Trophoblast cell (in vitro differentiated cells and primary cell): ENCODE measurements around the gene EEIG2.

Source experiments
- DNase-seq, 2 donors: peaks; one replicate each; pipeline ENCODE4 v3.0.0-alpha.2; 2016
- H2AFZ ChIP-seq: 2 replicates; pipeline ENCODE4 v1.6.1; 2013; ENCODE audit warnings: low read length, moderate library complexity, mild to moderate bottlenecking; ENCODE audit not compliant: insufficient read depth, poor library complexity
- H2AK5ac ChIP-seq: 2 replicates; pipeline ENCODE4 v1.6.1; 2013; ENCODE audit warnings: mild to moderate bottlenecking, low read length
- H2BK120ac ChIP-seq: 2 replicates; pipeline ENCODE4 v1.6.1; 2013; ENCODE audit warnings: low read length, mild to moderate bottlenecking, moderate library complexity; ENCODE audit not compliant: insufficient read depth, poor library complexity
- H2BK12ac ChIP-seq: 2 replicates; pipeline ENCODE4 v1.6.1; 2013; ENCODE audit warnings: mild to moderate bottlenecking, low read length, moderate library complexity
- H2BK5ac ChIP-seq: 2 replicates; pipeline ENCODE4 v1.6.1; 2013; ENCODE audit warnings: low read length, low read depth, moderate library complexity, mild to moderate bottlenecking; ENCODE audit not compliant: poor library complexity
- H3K14ac ChIP-seq: 2 replicates; pipeline ENCODE4 v1.6.1; 2013; ENCODE audit warnings: mild to moderate bottlenecking, low read length
- H3K18ac ChIP-seq: 2 replicates; pipeline ENCODE4 v1.6.1; 2013; ENCODE audit warnings: mild to moderate bottlenecking, low read length
- H3K23ac ChIP-seq: 2 replicates; pipeline ENCODE4 v1.6.1; 2013; ENCODE audit warnings: low read length
- H3K27ac ChIP-seq: 2 replicates; pipeline ENCODE4 v1.5.1; 2013; ENCODE audit warnings: low read depth, mild to moderate bottlenecking, inconsistent platforms, low read length, moderate library complexity
- H3K27me3 ChIP-seq: 2 replicates; pipeline ENCODE4 v1.6.1; 2013; ENCODE audit warnings: inconsistent platforms, mild to moderate bottlenecking, low read length, moderate library complexity; ENCODE audit not compliant: insufficient read depth
- H3K36me3 ChIP-seq, 2 experiments: 1 replicate in 1 of 2; 2 replicates in 1 of 2; pipeline ENCODE4 v1.6.1; 2013; ENCODE audit warnings: low read length in 2 of 2, mild to moderate bottlenecking in 2 of 2, moderate library complexity in 1 of 2; ENCODE audit not compliant: insufficient read depth in 2 of 2, control insufficient read depth in 1 of 2
- H3K4ac ChIP-seq: 2 replicates; pipeline ENCODE4 v1.6.1; 2013; ENCODE audit warnings: low read depth, mild to moderate bottlenecking, low read length, moderate library complexity
- H3K4me1 ChIP-seq, 2 experiments: 1 replicate in 1 of 2; 2 replicates in 1 of 2; pipeline ENCODE4 v1.6.1; 2013; ENCODE audit warnings: low read length in 2 of 2, mild to moderate bottlenecking in 2 of 2, moderate library complexity in 1 of 2; ENCODE audit not compliant: insufficient read depth in 2 of 2, control insufficient read depth in 1 of 2
- H3K4me2 ChIP-seq: 2 replicates; pipeline ENCODE4 v1.6.1; 2013; ENCODE audit warnings: inconsistent platforms, mild to moderate bottlenecking, low read length, moderate library complexity
- H3K4me3 ChIP-seq: 2 replicates; pipeline ENCODE4 v1.5.1; 2013; ENCODE audit warnings: mild to moderate bottlenecking, low read depth, low read length, inconsistent platforms
- H3K79me1 ChIP-seq: one replicate; pipeline ENCODE4 v1.6.1; 2013; ENCODE audit warnings: low read length
- H3K79me2 ChIP-seq: 2 replicates; pipeline ENCODE4 v1.6.1; 2013; ENCODE audit warnings: low read length, mild to moderate bottlenecking; ENCODE audit not compliant: control insufficient read depth, insufficient read depth, poor library complexity
- H3K9ac ChIP-seq: 2 replicates; pipeline ENCODE4 v1.6.1; 2013; ENCODE audit warnings: mild to moderate bottlenecking, low read length
- H3K9me3 ChIP-seq: 2 replicates; pipeline ENCODE4 v1.6.1; 2013; ENCODE audit warnings: low read depth, mild to moderate bottlenecking, control low read depth, inconsistent platforms, low read length; ENCODE audit not compliant: insufficient read depth
- H4K12ac ChIP-seq: 2 replicates; pipeline ENCODE4 v1.6.1; 2013; ENCODE audit warnings: low read depth, mild to moderate bottlenecking, low read length, moderate library complexity
- H4K8ac ChIP-seq: 2 replicates; pipeline ENCODE4 v1.6.1; 2013; ENCODE audit warnings: low read depth, mild to moderate bottlenecking, low read length, moderate library complexity
- H4K91ac ChIP-seq: one replicate; pipeline ENCODE4 v1.6.1; 2013; ENCODE audit warnings: low read depth, mild to moderate bottlenecking, low read length, moderate library complexity
- WGBS: extraction: QIAGEN DNeasy Blood & Tissue Kit; methylation state at CpG from one replicate; pipeline ENCODE4 v1.1.7; 2013; ENCODE audit warnings: missing lambda C conversion rate; ENCODE audit not compliant: insufficient read length, insufficient coverage; ENCODE audit errors: extremely low coverage; 5-methylcytosine and 5-hydroxymethylcytosine counted together

The EEIG2 gene

GRCh38 chr1:108554682-108555427, 5.0 kb upstream of the EEIG2 start:
- no peak overlapping the region for H2AFZ ChIP-seq
- no peak overlapping the region for H2BK120ac ChIP-seq
- H3K27ac ChIP-seq = no peak overlapping the region
- no peaks in the 10 kb centered on the region for H3K79me1 ChIP-seq
- H3K9me3 ChIP-seq = no peaks in the 10 kb centered on the region
- H2BK5ac ChIP-seq = no peak overlapping the region
- H3K4me1 ChIP-seq = peaks cover 0 to 3% of the 10 kb centered on the region in 2 experiments
- no peak overlapping the region for H3K9ac ChIP-seq
- H4K8ac ChIP-seq = no peak overlapping the region
- H2BK12ac ChIP-seq = no peak overlapping the region
- H3K14ac ChIP-seq = no peak overlapping the region
- no peak overlapping the region for H3K23ac ChIP-seq
- WGBS = no CpG with 5 or more reads among the region's 4 CpGs
- no peaks in the 10 kb centered on the region for H3K79me2 ChIP-seq
- no peak overlapping the region for H4K12ac ChIP-seq
- DNase-seq = no peak
- H3K4me2 ChIP-seq = no peak overlapping the region
- no peak overlapping the region for H4K91ac ChIP-seq
- no peak overlapping the region for H3K18ac ChIP-seq
- H2AK5ac ChIP-seq = no peak overlapping the region
- no peak overlapping the region for H3K4me3 ChIP-seq
- H3K27me3 ChIP-seq = no peaks in the 10 kb centered on the region
- no peaks in the 10 kb centered on the region for H3K36me3 ChIP-seq
- H3K4ac ChIP-seq = no peak overlapping the region

- H3K36me3 ChIP-seq = no peaks in the 10 kb centered on the region
- no peak overlapping the region for H3K4ac ChIP-seq
These were observed 3.8 kb upstream of the EEIG2 start for GRCh38 chr1:108556066-108556465.

GRCh38 chr1:108556499-108556898, 3.4 kb upstream of the EEIG2 start:
- H2BK120ac ChIP-seq = no peak overlapping the region
- WGBS = no CpG with 5 or more reads among the region's 4 CpGs

More at GRCh38 chr1:108556066-108556465, 3.8 kb upstream of the EEIG2 start:
- H2BK5ac ChIP-seq = no peak overlapping the region
- H3K79me1 ChIP-seq = no peaks in the 10 kb centered on the region
- H3K9me3 ChIP-seq = no peaks in the 10 kb centered on the region
- H3K9ac ChIP-seq = no peak overlapping the region
- no peak overlapping the region for H3K4me2 ChIP-seq
- no peak overlapping the region for H3K4me3 ChIP-seq
- H3K14ac ChIP-seq = no peak overlapping the region
- H4K12ac ChIP-seq = no peak overlapping the region
- H3K18ac ChIP-seq = no peak overlapping the region
- peak in 1 of 2 donors; percentile 32 for DNase-seq
- H4K91ac ChIP-seq = no peak overlapping the region
- H2BK12ac ChIP-seq = no peak overlapping the region
- no peak overlapping the region for H3K23ac ChIP-seq
- no peak overlapping the region for H2BK120ac ChIP-seq
- H2AFZ ChIP-seq = no peak overlapping the region
- H3K79me2 ChIP-seq = peaks cover 2% of the 10 kb centered on the region
- H3K27me3 ChIP-seq = no peaks in the 10 kb centered on the region
- H2AK5ac ChIP-seq = no peak overlapping the region
- H4K8ac ChIP-seq = no peak overlapping the region
- peaks cover 0 to 6% of the 10 kb centered on the region in 2 experiments for H3K4me1 ChIP-seq
- H3K27ac ChIP-seq = no peak overlapping the region

GRCh38 chr1:108557296-108557695, 2.6 kb upstream of the EEIG2 start:
- no peak overlapping the region for H2AK5ac ChIP-seq
- no peak for DNase-seq
- H3K23ac ChIP-seq = no peak overlapping the region
- H4K12ac ChIP-seq = no peak overlapping the region
- H2BK5ac ChIP-seq = no peak overlapping the region
- H3K36me3 ChIP-seq = no peaks in the 10 kb centered on the region
- no peaks in the 10 kb centered on the region for H3K79me1 ChIP-seq
- H3K4me2 ChIP-seq = no peak overlapping the region
- H2BK120ac ChIP-seq = no peak overlapping the region
- no peak overlapping the region for H3K18ac ChIP-seq
- H2AFZ ChIP-seq = no peak overlapping the region
- H3K4me1 ChIP-seq = peaks cover 0 to 6% of the 10 kb centered on the region in 2 experiments
- H4K91ac ChIP-seq = no peak overlapping the region
- H3K9ac ChIP-seq = no peak overlapping the region
- no peak overlapping the region for H3K14ac ChIP-seq
- H3K4ac ChIP-seq = no peak overlapping the region
- peaks cover 2% of the 10 kb centered on the region for H3K79me2 ChIP-seq
- no peaks in the 10 kb centered on the region for H3K27me3 ChIP-seq
- H3K27ac ChIP-seq = no peak overlapping the region
- no peak overlapping the region for H2BK12ac ChIP-seq
- no peak overlapping the region for H3K4me3 ChIP-seq
- H4K8ac ChIP-seq = no peak overlapping the region
- no peaks in the 10 kb centered on the region for H3K9me3 ChIP-seq

More at GRCh38 chr1:108556499-108556898, 3.4 kb upstream of the EEIG2 start:
- Histone ChIP-seq H3K9ac (no peak overlapping the region), H2AFZ (no peak overlapping the region), H4K8ac (no peak overlapping the region), H3K27me3 (no peaks in the 10 kb centered on the region), H2BK5ac (no peak overlapping the region), H3K36me3 (no peaks in the 10 kb centered on the region), H3K79me2 (peaks cover 2% of the 10 kb centered on the region), H3K79me1 (no peaks in the 10 kb centered on the region), H4K12ac (no peak overlapping the region), H3K9me3 (no peaks in the 10 kb centered on the region), H3K14ac (no peak overlapping the region), H4K91ac (no peak overlapping the region), H2BK12ac (no peak overlapping the region), H3K4ac (no peak overlapping the region), H3K27ac (no peak overlapping the region), H3K4me3 (no peak overlapping the region), H2AK5ac (no peak overlapping the region), H3K4me2 (no peak overlapping the region), H3K23ac (no peak overlapping the region), H3K4me1 (peaks cover 0 to 6% of the 10 kb centered on the region in 2 experiments), H3K18ac (no peak overlapping the region)
- DNase-seq = peak in 1 of 2 donors; percentile 47
